ENCODE measurements around the gene TMEM82.

TMEM82 gene

GRCh38 chr1:15737324-15738319 is 4.7 kb upstream of the TMEM82 start:
- Histone ChIP-seq H3K4me2 (ENCODE audit: low read length) (no peak overlapping the region), H3K4me3 (ENCODE audit: low read length) (no peak overlapping the region), H3K9ac (ENCODE audit: low read length) (no peak overlapping the region), H3K9me3 (ENCODE audit: insufficient read depth, low read length) (no peaks in the 10 kb centered on the region), H3K27ac (ENCODE audit: low read length) (no peak overlapping the region), H3K27me3 (ENCODE audit: low read depth, low read length) (no peaks in the 10 kb centered on the region), H2AFZ (ENCODE audit: low read depth, low read length) (no peak overlapping the region), H3K4me1 (ENCODE audit: low read length) (no peaks in the 10 kb centered on the region), H4K20me1 (ENCODE audit: insufficient read depth, low read length) (no peaks in the 10 kb centered on the region), H3K79me2 (ENCODE audit: low read length) (no peaks in the 10 kb centered on the region), H3K36me3 (replicated peaks; ENCODE audit: low read depth, low read length) (no peaks in the 10 kb centered on the region)
- no peak for TF ChIP-seq EZH2phosphoT487 (IDR thresholded peaks at IDR 0.05; ENCODE audit: low read depth)
- TF ChIP-seq CTCF (IDR thresholded peaks at IDR 0.05; ENCODE audit: low read depth, low read length) = no peak

DNA sequence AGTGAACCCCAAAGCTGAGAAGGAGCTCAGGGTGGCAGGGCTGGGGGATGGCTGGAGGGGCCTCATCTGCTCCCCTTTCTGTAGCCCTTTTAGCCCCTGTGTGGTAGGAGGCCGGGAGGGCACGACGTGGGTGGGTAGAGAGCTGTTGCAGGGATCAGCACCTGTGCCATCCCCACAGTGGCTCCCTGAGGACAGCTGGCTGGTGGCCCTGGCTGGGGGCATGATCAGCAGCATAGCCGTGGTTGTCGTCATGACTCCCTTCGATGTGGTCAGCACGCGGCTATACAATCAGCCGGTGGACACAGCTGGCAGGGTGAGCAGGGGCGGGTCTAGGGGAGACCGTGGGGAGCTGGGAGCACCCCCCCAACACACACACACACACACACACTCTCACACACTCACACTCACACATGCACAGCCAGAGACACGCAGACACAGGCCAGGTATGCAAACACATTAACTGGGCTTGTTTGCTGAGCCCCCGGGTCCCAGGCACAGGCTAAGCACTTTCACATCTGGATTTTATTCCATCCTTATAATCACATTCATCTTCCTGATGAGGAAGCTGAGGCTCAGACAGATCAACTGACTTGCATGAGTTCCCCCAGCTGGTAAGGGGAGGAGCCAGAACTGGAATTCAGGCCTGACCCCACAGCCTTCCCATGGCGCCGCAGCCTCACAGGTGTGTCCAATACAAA is 3.7 kb upstream of the TMEM82 start:
- Histone ChIP-seq H2AFZ (ENCODE audit: low read depth, low read length) (no peak overlapping the region), H4K20me1 (ENCODE audit: insufficient read depth, low read length) (no peaks in the 10 kb centered on the region), H3K27me3 (ENCODE audit: low read depth, low read length) (no peaks in the 10 kb centered on the region), H3K79me2 (ENCODE audit: low read length) (no peaks in the 10 kb centered on the region), H3K4me3 (ENCODE audit: low read length) (no peak overlapping the region), H3K9ac (ENCODE audit: low read length) (no peak overlapping the region), H3K36me3 (replicated peaks; ENCODE audit: low read depth, low read length) (no peaks in the 10 kb centered on the region), H3K9me3 (ENCODE audit: insufficient read depth, low read length) (no peaks in the 10 kb centered on the region), H3K4me2 (ENCODE audit: low read length) (no peak overlapping the region), H3K27ac (ENCODE audit: low read length) (no peak overlapping the region), H3K4me1 (ENCODE audit: low read length) (no peaks in the 10 kb centered on the region)
- TF ChIP-seq EZH2phosphoT487 (IDR thresholded peaks at IDR 0.05; ENCODE audit: low read depth) (no peak), CTCF (IDR thresholded peaks at IDR 0.05; ENCODE audit: low read depth, low read length) (no peak)

DNA sequence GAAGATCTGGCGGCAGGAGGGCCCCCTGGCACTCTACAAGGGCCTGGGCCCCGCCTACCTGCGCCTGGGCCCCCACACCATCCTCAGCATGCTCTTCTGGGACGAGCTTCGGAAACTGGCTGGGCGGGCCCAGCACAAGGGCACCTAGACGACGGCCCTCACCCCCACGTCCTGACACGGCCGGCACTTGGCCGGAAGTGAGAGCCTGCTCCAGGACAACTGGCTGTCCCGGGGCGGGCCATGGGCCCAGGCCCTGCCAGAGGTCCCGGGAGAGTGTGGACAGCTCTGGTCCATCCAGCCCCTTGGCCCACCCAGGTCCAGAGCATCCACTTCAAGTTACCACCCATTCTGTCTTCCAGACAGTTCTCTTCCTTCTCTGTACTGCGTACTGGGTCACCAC is 3.0 kb upstream of the TMEM82 start:
- Histone ChIP-seq H3K27me3 (ENCODE audit: low read depth, low read length) (no peaks in the 10 kb centered on the region), H3K27ac (ENCODE audit: low read length) (no peak overlapping the region), H3K4me3 (ENCODE audit: low read length) (no peak overlapping the region), H3K9ac (ENCODE audit: low read length) (no peak overlapping the region), H3K9me3 (ENCODE audit: insufficient read depth, low read length) (no peaks in the 10 kb centered on the region), H4K20me1 (ENCODE audit: insufficient read depth, low read length) (no peaks in the 10 kb centered on the region), H3K36me3 (replicated peaks; ENCODE audit: low read depth, low read length) (no peaks in the 10 kb centered on the region), H3K4me2 (ENCODE audit: low read length) (no peak overlapping the region), H2AFZ (ENCODE audit: low read depth, low read length) (no peak overlapping the region), H3K4me1 (ENCODE audit: low read length) (no peaks in the 10 kb centered on the region), H3K79me2 (ENCODE audit: low read length) (no peaks in the 10 kb centered on the region)
- TF ChIP-seq EZH2phosphoT487 (IDR thresholded peaks at IDR 0.05; ENCODE audit: low read depth) = no peak
- TF ChIP-seq CTCF (IDR thresholded peaks at IDR 0.05; ENCODE audit: low read depth, low read length) = no peak

DNA sequence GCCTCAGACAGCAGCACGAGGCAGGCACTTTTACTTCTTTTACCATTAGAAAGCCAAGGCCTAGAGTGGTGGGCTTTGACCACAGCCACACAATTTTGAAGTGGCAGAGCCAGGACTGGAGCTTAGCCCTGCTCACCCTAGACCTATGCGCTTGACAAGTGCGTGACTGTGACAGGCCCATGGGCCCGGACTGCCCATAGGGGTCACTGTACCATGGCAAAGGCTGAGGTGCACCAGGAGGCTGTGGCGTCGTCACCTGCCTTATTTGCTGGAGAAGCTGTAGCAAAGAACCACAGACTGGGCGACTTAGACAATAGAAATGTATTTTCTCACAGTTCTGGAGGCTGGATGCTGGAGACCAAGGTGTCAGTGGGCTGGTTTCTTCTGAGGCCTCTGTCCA is 2.6 kb upstream of the TMEM82 start:
- Histone ChIP-seq H3K4me3 (ENCODE audit: low read length) (no peak overlapping the region), H3K27ac (ENCODE audit: low read length) (no peak overlapping the region), H2AFZ (ENCODE audit: low read depth, low read length) (no peak overlapping the region), H3K36me3 (replicated peaks; ENCODE audit: low read depth, low read length) (no peaks in the 10 kb centered on the region), H3K27me3 (ENCODE audit: low read depth, low read length) (no peaks in the 10 kb centered on the region), H4K20me1 (ENCODE audit: insufficient read depth, low read length) (no peaks in the 10 kb centered on the region), H3K79me2 (ENCODE audit: low read length) (no peaks in the 10 kb centered on the region), H3K4me1 (ENCODE audit: low read length) (no peaks in the 10 kb centered on the region), H3K9me3 (ENCODE audit: insufficient read depth, low read length) (no peaks in the 10 kb centered on the region), H3K4me2 (ENCODE audit: low read length) (no peak overlapping the region), H3K9ac (ENCODE audit: low read length) (no peak overlapping the region)
- TF ChIP-seq EZH2phosphoT487 (IDR thresholded peaks at IDR 0.05; ENCODE audit: low read depth) = no peak
- no peak for TF ChIP-seq CTCF (IDR thresholded peaks at IDR 0.05; ENCODE audit: low read depth, low read length)
